KMS-11 (cell line): ENCODE data around the gene HMX1.

ENCODE experiments used
- H2AFZ ChIP-seq: fragments of 200-600 bp; sonication (generic); 2 replicates; pipeline ENCODE4 v1.6.1; 2016; ENCODE audit warnings: antibody characterized with exemption, mixed run types, low read depth
- H3K27ac ChIP-seq: fragments of 200-600 bp; sonication (generic); 2 replicates; pipeline ENCODE4 v1.6.1; 2016; ENCODE audit warnings: mild to moderate bottlenecking, mixed run types
- H3K27me3 ChIP-seq: fragments of 200-600 bp; sonication (generic); 2 replicates; pipeline ENCODE4 v1.6.1; 2017; ENCODE audit warnings: mild to moderate bottlenecking, low read depth, mixed run types, moderate library complexity; ENCODE audit not compliant: insufficient read depth
- H3K36me3 ChIP-seq: fragments of 200-600 bp; sonication (generic); 2 replicates; pipeline ENCODE4 v1.6.1; 2017; ENCODE audit warnings: mild to moderate bottlenecking, mixed run types; ENCODE audit not compliant: insufficient read depth
- H3K4me1 ChIP-seq: fragments of 200-600 bp; sonication (generic); 2 replicates; pipeline ENCODE4 v1.6.1; 2016; ENCODE audit warnings: mild to moderate bottlenecking, low read depth, mixed run types; ENCODE audit not compliant: poor library complexity, severe bottlenecking
- H3K4me2 ChIP-seq: fragments of 200-600 bp; sonication (generic); 2 replicates; pipeline ENCODE4 v1.7.0; 2016; ENCODE audit warnings: mild to moderate bottlenecking, mixed run types
- H3K4me3 ChIP-seq: fragments of 200-600 bp; sonication (generic); IDR thresholded peaks from 2 replicates; pipeline ENCODE4 v1.6.1; 2017; ENCODE audit warnings: low read depth, low read length, mixed read lengths; ENCODE audit not compliant: insufficient read depth
- H3K79me2 ChIP-seq: fragments of 200-600 bp; sonication (generic); 2 replicates; pipeline ENCODE4 v1.6.1; 2016; ENCODE audit warnings: low read depth, mixed run types; ENCODE audit not compliant: insufficient read depth
- H3K9ac ChIP-seq: fragments of 200-600 bp; sonication (generic); 2 replicates; pipeline ENCODE4 v1.6.1; 2016; ENCODE audit warnings: mild to moderate bottlenecking, mixed run types
- H4K20me1 ChIP-seq: fragments of 200-600 bp; sonication (generic); 2 replicates; pipeline ENCODE4 v1.6.1; 2016; ENCODE audit warnings: mild to moderate bottlenecking, mixed run types; ENCODE audit not compliant: insufficient read depth
- TF ChIP-seq, protein P1 (sequence below): fragments of 200-600 bp; sonication (generic); conservative IDR thresholded peaks from 2 replicates; pipeline ENCODE4 v1.6.1; 2017; ENCODE audit warnings: low read depth, mild to moderate bottlenecking, antibody characterized with exemption, low read length, moderate library complexity, mixed read lengths

HMX1 gene

DNA sequence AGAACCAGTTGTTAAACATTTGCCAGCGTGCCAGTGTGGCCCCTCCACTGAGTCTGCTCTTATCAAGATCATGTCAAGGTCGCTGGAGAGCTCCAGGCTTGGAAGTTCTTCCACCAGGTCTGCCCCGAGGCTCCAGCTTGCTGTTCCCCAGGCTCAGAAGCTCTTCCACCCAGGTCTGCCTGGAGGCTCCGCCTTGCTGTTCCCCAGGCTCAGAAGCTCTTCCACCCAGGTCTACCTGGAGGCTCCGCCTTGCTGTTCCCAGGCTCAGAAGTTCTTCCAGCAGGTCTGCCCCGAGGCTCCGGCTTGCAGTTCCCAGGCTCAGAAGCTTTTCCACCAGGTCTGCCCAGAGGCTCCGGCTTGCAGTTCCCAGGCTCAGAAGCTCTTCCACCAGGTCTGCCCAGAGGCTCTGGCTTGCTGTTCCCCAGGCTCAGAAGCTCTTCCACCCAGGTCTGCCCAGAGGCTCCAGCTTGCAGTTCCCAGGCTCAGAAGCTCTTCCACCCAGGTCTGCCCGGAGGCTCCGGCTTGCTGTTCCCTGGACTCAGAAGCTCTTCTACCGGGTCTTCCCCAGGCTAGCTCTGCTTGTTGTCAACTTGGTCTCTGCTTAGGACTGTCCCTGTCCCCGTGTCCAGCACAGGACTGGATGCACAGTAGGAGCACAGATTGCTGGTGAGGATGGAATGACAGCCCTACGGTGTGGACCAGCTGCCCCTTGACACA, 54.4 kb downstream of the HMX1 start:
- Histone ChIP-seq H2AFZ (no peak overlapping the region), H3K9ac (no peak overlapping the region), H3K4me3 (no peak overlapping the region), H4K20me1 (no peaks in the 10 kb centered on the region), H3K4me1 (no peaks in the 10 kb centered on the region), H3K36me3 (no peaks in the 10 kb centered on the region), H3K4me2 (no peak overlapping the region), H3K27ac (no peak overlapping the region), H3K79me2 (no peaks in the 10 kb centered on the region), H3K27me3 (no peaks in the 10 kb centered on the region)
- TF ChIP-seq, protein P1, sequence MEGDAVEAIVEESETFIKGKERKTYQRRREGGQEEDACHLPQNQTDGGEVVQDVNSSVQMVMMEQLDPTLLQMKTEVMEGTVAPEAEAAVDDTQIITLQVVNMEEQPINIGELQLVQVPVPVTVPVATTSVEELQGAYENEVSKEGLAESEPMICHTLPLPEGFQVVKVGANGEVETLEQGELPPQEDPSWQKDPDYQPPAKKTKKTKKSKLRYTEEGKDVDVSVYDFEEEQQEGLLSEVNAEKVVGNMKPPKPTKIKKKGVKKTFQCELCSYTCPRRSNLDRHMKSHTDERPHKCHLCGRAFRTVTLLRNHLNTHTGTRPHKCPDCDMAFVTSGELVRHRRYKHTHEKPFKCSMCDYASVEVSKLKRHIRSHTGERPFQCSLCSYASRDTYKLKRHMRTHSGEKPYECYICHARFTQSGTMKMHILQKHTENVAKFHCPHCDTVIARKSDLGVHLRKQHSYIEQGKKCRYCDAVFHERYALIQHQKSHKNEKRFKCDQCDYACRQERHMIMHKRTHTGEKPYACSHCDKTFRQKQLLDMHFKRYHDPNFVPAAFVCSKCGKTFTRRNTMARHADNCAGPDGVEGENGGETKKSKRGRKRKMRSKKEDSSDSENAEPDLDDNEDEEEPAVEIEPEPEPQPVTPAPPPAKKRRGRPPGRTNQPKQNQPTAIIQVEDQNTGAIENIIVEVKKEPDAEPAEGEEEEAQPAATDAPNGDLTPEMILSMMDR = no peak
